Activated naive CD4-positive, alpha-beta T cell treated with anti-CD3 and anti-CD28 coated beads, Interleukin-2, amount 50 U/mL, for 24 hours (primary cell): ENCODE results near the gene TMEM59.
"Not testable (repeated sequence)": the region's sequence is repeated elsewhere in the genome, so short reads cannot be mapped to it uniquely, and the experiment has no call there.

ENCODE experiments used
- H3K27ac Mint-ChIP-seq: one replicate; pipeline ENCODE4 v1.8.0; 2021; ENCODE audit warnings: mild to moderate bottlenecking, mixed read lengths
- H3K27me3 Mint-ChIP-seq: one replicate; pipeline ENCODE4 v1.8.0; 2021; ENCODE audit warnings: mixed read lengths
- H3K36me3 Mint-ChIP-seq: one replicate; pipeline ENCODE4 v1.8.0; 2021; ENCODE audit warnings: mixed read lengths
- H3K4me1 Mint-ChIP-seq: one replicate; pipeline ENCODE4 v1.8.0; 2021; ENCODE audit warnings: mixed read lengths
- H3K4me3 Mint-ChIP-seq: one replicate; pipeline ENCODE4 v1.8.0; 2021; ENCODE audit warnings: mild to moderate bottlenecking, mixed read lengths
- H3K9me3 Mint-ChIP-seq: one replicate; pipeline ENCODE4 v1.8.0; 2021; ENCODE audit warnings: mixed read lengths

The TMEM59 gene

DNA sequence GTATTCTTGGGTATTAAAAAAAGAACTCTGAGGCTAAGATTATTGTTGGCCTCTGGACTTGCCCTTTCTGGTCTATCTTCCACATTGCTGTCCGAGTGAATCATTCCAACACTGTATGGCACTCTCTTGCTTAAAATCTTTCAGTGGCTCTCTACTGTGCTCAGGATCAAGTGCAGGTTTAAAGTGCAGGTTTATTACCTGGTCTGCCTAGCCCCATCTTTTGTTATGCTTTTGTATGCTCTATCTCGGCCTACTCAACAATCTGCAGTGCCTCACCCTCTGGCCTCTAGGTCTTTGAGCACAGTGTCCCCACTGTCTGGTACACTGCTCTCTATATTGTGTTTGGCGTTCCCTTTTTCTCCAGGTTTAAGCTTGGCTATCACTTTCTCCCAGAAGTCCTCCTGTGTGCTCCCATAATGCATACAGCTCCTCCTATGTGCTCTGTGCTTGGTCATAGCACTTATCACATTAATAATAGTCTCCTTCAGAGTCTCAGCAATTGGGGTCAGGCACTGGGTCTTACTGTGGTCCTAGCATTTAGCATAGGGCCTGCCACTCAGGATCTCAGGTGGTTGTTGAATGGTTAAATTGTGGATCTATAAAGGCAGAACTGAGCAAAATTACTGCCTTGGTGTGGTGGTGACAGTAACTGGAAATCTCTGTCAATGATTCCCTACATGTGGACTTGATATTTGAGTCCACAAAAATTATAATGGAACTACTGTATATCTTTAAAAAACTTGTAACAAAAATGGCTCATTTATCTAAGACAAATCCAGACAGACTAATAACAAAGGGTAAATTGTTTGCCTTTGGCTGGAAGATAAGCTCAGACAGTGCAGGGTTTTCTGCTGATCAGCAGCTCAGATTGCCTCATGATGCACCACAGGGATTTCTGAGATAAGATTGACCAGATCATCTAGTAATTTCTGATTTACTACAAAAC lies 24.4 kb downstream of the TMEM59 start:
- no peak overlapping the region for H3K27ac Mint-ChIP-seq
- no peaks in the 10 kb centered on the region for H3K9me3 Mint-ChIP-seq
- H3K4me1 Mint-ChIP-seq = no peaks in the 10 kb centered on the region
- no peak overlapping the region for H3K4me3 Mint-ChIP-seq
- no peaks in the 10 kb centered on the region for H3K27me3 Mint-ChIP-seq
- peaks cover 2% of the 10 kb centered on the region for H3K36me3 Mint-ChIP-seq

DNA sequence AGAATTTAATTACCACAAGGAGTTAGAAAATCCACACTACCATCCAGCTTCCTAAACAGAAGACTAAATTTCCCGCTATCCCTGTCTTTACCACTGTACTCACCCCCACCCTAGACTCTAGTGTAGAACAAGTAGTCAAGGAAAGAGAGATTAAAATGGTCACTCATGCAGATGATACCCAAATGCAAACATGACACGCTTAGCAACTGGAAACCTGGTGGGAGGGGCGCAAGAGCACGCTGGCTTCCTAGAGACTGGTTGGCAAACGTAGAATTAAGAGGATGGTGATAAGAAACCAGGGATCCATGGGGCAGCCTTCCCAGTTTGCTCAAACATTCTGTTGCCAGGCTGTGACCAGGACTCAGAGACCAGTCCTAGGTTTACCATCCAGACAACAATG lies 25.2 kb downstream of the TMEM59 start:
- Mint-ChIP-seq H3K4me3 (no peak overlapping the region), H3K4me1 (no peaks in the 10 kb centered on the region)

DNA sequence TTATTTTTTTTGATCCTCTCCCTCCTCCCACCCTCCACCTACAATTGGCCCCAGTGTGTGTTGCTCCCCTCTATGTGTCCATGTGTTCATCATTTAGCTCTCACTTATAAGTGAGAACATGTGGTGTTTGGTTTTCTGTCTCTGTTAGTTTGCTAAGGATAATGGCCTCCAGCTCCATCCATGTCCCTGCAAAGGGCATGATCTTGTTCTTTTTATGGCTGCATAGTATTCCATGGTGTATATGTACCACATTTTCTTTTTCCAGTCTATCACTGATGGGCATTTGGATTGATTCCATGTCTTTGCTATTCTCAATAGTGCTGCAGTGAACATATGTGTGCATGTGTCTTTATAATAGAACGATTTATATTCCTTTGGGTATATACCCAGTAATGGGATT lies 28.2 kb downstream of the TMEM59 start:
- H3K27ac Mint-ChIP-seq = not testable (repeated sequence)

More for the DNA sequence above, 25.2 kb downstream of the TMEM59 start:
- Mint-ChIP-seq H3K27me3 (no peaks in the 10 kb centered on the region), H3K36me3 (peaks cover 2% of the 10 kb centered on the region), H3K9me3 (no peaks in the 10 kb centered on the region), H3K27ac (no peak overlapping the region)

DNA sequence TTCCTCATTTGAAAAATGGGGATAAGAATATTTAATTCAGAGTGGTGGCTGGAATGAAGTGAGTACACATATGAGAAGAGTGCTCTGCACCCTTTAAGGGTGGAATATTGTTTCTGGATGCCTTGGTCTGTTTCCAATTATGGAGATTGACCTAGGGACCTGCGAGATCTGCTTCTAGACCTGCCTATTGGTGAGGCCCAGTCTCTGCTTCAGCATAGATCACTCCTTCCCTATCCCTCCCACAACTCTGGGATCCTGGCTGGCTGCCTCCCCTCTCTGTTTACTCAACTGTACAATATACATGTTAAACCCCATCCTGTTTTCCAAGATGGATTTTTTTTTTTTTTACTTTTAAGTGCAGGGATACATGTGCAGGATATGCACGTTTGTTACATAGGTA lies 28.6 kb downstream of the TMEM59 start:
- no peaks in the 10 kb centered on the region for H3K9me3 Mint-ChIP-seq
- H3K4me1 Mint-ChIP-seq = no peaks in the 10 kb centered on the region
- no peaks in the 10 kb centered on the region for H3K36me3 Mint-ChIP-seq
- no peak overlapping the region for H3K27ac Mint-ChIP-seq
- H3K4me3 Mint-ChIP-seq = no peak overlapping the region
- no peaks in the 10 kb centered on the region for H3K27me3 Mint-ChIP-seq

More for the DNA sequence above, 28.2 kb downstream of the TMEM59 start:
- H3K27me3 Mint-ChIP-seq, H3K4me3 Mint-ChIP-seq, H3K4me1 Mint-ChIP-seq, H3K36me3 Mint-ChIP-seq, H3K9me3 Mint-ChIP-seq: not testable (repeated sequence)

DNA sequence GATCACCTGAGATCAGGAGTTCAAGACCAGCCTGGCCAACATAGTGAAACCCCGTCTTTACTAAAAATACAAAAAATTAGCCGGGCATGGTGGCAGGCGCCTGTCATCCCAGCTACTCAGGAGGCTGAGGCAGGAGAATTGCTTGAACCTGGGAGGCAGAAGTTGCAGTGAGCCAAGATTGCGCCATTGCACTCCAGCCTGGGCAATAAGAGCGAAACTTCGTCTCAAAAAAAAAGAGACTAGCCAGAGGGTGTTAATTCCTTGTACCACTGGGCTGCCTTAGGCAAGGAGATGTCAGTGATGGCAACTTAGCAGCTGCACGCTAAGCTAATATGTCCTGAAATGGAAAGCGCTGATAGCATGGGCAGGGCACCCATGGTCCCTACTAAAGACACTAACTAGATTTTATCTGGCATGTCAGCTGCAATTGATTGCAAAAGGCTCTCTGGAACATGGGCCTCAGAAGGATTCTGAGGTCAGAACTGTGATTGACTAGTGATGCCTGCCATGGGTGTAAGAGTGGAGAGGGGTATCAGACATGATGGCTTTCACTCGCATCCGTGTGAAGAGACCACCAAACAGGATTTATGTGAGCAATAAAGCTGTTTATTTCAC lies 33.3 kb downstream of the TMEM59 start:
- not testable (repeated sequence) for H3K36me3 Mint-ChIP-seq, H3K27me3 Mint-ChIP-seq, H3K4me3 Mint-ChIP-seq, H3K9me3 Mint-ChIP-seq, H3K4me1 Mint-ChIP-seq, H3K27ac Mint-ChIP-seq

DNA sequence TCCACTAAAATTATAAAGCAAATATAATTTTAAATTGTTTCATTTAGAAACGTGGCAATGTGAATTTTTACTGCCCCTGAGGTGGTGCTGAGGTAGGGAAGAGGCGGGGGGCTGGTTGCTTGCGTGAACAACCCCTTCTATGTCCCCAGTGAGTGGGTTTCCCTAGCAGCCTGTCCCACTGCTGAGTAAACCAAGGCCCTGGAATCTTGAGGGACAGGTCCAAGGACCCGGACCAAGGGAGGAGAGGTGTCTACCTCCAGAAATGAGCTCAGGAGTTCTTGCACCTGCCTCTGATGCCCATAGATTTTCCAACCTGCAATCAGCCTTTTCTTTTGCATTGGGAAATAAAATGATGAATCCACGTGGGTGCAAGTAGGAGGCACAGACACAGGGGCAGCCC lies 34.4 kb downstream of the TMEM59 start:
- Mint-ChIP-seq H3K27ac (no peak overlapping the region), H3K36me3 (no peaks in the 10 kb centered on the region), H3K4me3 (no peak overlapping the region), H3K4me1 (no peaks in the 10 kb centered on the region), H3K27me3 (no peaks in the 10 kb centered on the region), H3K9me3 (no peaks in the 10 kb centered on the region)

DNA sequence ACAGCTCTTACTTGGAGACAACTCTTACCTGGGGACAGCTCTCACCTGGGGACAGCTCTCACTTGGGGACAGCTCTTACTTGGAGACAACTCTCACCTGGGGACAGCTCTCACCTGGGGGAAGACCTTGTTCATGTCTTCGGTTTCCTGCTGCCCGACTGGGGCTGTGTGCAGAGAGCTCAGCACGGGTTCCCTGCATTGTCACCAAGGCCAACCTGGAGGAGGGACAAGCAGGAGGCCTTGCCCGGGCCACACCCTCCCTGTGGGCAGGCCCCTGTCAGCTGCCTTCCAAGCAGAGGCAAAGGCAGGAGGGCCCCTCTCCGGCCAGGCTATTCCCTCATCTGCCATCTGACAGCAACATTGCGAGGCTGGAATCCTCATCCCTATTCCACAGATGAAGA lies 35.0 kb downstream of the TMEM59 start, which contains the start of gene LDLRAD1:
TSS of gene LDLRAD1 (minus strand) at position 208 of the 400 bp plus-strand sequence. CDS start at position 134, 74 bp downstream.
- Mint-ChIP-seq H3K4me1 (no peaks in the 10 kb centered on the region), H3K27me3 (no peaks in the 10 kb centered on the region), H3K27ac (peak within 1 kb of the TSS; percentile 30), H3K36me3 (no peaks in the 10 kb centered on the region), H3K9me3 (no peaks in the 10 kb centered on the region), H3K4me3 (no peak within 1 kb of the TSS)

DNA sequence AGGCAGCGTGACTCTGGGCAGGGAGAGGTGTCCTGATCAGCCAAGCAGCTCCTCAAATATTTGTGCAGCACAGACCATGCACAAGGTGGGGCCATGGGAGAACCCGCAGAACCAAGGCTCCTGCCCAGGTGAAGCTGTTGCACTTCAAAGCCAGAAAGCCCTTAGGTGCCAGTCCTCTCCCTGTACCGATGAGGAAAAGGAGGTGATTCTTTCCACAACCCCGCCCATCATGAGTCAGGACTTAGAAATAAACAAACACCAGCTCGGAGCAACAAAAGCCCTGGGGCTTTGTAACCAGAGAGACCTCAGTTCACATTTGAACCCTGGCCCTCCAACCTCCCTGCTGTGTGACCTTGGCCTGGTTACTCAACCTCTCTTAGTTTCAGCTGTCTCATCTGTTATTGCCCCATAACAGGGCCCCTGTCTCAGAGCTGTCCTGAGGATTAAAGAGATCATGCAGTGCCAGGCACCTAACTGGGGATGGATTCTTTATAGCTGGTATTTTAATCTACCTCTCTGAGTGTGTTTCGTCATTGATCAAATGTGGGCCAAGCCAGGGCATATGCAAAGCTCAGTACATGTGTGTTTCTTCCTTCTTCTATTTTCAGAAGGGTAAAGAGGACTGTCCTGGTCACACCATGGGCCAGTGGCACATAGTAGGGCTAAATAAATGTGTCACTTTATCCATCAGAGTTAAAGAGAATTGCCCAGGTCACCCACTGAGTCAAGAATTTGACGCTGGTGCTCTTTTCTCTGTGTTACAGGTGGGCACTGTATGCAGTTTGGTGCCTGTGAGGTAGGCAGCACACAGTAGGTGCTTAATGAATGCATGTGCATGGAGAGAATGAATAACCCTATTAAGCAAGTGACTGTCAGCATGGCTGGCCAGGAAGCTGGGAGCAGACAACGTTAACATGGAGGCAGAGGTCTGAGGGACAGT lies 36.4 kb downstream of the TMEM59 start:
- H3K27me3 Mint-ChIP-seq = no peaks in the 10 kb centered on the region
- no peak overlapping the region for H3K27ac Mint-ChIP-seq
- no peak overlapping the region for H3K4me3 Mint-ChIP-seq
- no peaks in the 10 kb centered on the region for H3K4me1 Mint-ChIP-seq
- no peaks in the 10 kb centered on the region for H3K9me3 Mint-ChIP-seq
- H3K36me3 Mint-ChIP-seq = no peaks in the 10 kb centered on the region

DNA sequence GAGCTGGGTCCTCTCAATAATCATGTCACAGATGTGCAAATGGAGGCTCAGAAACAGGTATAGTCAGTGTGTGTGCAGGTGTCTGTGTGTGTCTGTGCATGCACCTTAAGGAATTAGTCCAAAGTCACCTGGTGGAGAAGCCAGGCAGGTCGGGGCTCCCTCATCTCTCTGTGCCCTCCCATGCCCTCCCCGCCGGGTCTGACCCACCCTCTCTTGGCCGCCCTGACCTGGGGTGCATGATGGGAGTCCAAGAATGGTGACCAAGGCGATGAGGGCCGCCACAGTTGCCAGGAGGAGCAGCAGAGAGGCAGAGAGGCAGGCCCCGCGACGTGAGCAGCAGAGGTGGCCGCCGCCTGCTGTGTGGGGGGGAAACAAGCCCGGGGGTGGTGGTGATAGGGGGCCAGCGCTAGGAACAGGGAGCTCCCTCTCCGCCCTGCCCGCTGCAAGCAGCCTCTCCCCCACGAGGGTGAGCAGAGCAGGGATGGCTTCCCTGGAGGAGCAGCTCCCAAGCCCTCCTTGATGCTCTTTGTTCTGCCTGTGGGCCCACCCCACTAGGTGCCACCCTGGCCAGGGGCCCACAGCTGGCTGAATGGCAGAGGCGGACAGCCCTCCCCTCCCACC lies 38.9 kb downstream of the TMEM59 start:
- Mint-ChIP-seq H3K9me3 (no peaks in the 10 kb centered on the region), H3K27ac (no peak overlapping the region), H3K4me1 (no peaks in the 10 kb centered on the region), H3K36me3 (no peaks in the 10 kb centered on the region), H3K4me3 (no peak overlapping the region), H3K27me3 (no peaks in the 10 kb centered on the region)

DNA sequence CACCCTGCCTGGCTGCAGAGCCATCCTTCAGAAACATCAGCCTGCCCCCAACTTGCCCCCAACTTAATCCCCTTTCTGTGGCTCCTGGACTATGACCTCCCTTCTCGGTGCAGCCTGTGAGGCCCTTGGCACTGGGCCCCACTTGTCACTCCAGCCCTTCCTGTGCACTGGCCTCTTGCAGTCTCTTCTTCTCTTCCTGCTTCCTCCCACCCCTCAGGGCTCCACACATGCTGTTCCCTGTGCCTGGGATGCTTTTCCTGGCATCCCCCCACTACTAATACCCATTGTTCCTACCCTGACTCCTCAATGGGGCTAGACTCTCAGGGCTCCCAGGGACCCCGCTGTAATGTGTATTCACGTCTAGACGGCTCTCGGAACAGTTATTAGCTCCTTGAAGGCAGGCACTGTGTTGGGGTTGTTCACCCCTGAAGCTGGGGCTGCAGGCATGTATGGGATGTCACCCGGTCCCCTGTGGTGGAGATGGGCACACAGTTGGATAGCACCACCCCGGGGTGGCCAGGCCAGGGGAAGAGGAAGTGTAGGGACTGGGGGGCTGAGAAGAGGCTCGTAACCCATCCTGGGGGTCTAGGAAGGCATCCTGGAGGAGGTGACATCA lies 39.5 kb downstream of the TMEM59 start:
- H3K9me3 Mint-ChIP-seq = no peaks in the 10 kb centered on the region

DNA sequence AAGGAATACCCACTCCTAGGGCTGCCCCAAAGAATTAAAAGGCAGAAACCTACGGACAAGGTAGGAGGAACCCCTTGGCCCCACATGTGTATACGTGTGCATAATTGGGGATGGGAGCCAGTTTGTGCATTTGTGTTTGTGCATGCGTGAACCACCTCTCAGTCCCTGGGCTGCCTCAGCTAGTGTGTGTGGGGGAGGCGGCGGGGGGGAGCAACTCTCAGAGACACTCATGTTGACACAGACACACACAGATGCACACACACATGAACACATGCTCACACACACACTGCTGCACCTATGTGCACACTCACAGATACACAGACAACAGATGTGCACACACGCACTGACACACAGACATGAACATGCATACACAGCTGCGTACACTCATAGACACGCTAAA lies 40.1 kb downstream of the TMEM59 start:
- no peaks in the 10 kb centered on the region for H3K36me3 Mint-ChIP-seq
- no peak overlapping the region for H3K27ac Mint-ChIP-seq
- no peaks in the 10 kb centered on the region for H3K4me1 Mint-ChIP-seq
- no peaks in the 10 kb centered on the region for H3K9me3 Mint-ChIP-seq
- no peak overlapping the region for H3K4me3 Mint-ChIP-seq
- no peaks in the 10 kb centered on the region for H3K27me3 Mint-ChIP-seq

More for the DNA sequence above, 39.5 kb downstream of the TMEM59 start:
- Mint-ChIP-seq H3K36me3 (no peaks in the 10 kb centered on the region), H3K4me1 (no peaks in the 10 kb centered on the region), H3K27me3 (no peaks in the 10 kb centered on the region), H3K4me3 (no peak overlapping the region), H3K27ac (no peak overlapping the region)

DNA sequence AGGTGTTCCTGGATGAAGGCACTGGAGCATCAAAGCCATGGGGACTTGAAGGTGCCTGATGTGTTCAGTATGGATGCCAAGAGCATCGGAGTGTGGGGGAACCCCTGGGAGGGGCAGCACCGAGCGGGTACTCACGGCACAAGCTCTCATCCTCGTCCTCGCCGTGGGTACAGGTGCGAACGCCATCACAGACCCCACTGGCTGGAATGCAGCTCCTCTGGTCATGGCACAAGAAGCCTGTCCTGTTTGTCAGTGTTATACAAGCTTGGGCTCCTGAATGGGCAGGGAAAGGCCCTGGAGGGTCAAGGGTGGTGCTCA lies 41.0 kb downstream of the TMEM59 start:
- Mint-ChIP-seq H3K9me3 (no peaks in the 10 kb centered on the region), H3K27ac (no peak overlapping the region), H3K36me3 (no peaks in the 10 kb centered on the region), H3K4me3 (no peak overlapping the region), H3K4me1 (no peaks in the 10 kb centered on the region), H3K27me3 (no peaks in the 10 kb centered on the region)

DNA sequence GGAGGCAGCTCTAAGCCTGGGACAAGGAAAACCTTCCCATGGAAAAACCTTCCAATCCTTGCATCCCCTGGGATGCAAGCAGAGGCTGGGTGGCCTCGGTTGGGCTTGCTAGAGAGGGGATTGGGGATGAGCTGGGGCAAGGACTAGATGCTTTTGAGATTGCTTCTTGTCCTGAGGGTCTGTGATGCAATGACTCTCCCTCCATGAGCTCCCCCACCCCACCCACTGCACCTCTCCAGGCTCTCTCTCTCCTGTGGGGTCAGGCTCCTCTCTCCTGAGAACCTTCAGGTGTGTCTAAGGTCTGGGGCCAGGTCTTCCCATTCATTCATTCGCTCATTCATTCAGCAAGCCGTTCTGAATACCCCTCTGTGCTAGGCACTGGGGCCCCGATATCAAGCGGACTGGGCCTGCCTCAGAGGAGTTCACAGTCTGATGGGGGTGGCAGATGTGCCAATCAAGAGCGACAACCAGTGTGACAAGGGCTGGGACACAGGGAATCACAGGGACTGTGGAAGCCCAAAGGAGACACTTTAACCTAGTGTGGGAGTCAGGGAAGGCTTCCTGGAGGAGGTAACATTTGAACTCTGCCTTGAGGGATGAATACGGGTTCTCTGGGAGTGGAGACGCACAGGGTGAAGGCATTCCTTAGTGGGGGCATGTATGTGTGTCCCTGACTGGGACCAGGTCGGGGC lies 41.5 kb downstream of the TMEM59 start:
- Mint-ChIP-seq H3K4me1 (no peaks in the 10 kb centered on the region), H3K27ac (no peak overlapping the region), H3K4me3 (no peak overlapping the region), H3K36me3 (no peaks in the 10 kb centered on the region), H3K27me3 (no peaks in the 10 kb centered on the region), H3K9me3 (no peaks in the 10 kb centered on the region)

DNA sequence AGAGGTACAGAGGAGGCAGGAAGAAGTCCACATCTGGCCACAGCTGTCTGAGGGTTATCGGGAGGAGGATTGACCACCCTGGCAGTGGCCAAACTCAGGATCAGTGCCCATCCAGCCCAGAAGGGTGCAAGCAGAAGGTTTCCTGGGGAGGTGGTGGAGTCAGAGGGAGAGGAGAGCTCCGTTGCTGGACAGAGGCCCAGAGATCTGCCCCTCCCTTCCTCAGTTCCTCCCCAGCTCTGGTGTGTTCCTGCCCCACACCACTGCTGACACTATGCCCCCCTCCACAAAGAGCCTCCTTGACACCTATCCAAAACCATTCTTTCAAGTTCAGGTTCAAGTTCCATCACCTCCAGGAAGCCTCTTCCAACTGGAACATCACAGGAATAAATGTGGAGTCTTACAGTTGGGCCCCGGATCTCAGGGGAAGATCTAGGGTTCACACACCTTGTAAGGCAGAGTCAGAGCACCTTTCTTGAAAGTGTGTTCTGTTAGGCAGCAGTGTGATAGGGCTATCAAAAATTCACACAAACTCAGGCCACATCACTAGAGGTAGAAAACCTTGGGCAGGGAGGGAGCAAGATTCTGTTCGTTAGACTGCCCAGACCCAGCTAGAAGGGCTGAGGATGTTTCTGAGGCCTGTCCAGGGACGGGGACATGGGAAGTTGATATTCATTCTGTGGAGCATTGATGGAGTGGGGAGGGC lies 42.4 kb downstream of the TMEM59 start:
- Mint-ChIP-seq H3K4me3 (no peak overlapping the region), H3K36me3 (no peaks in the 10 kb centered on the region), H3K4me1 (no peaks in the 10 kb centered on the region), H3K9me3 (no peaks in the 10 kb centered on the region), H3K27ac (no peak overlapping the region), H3K27me3 (no peaks in the 10 kb centered on the region)
